Smooth muscle cell (in vitro differentiated cells): ENCODE data around the gene SENP1. TPM values are rescaled to one million over a fixed set of nuclear protein-coding genes. Genes with fewer than 3 reads are reported as not detected.

ENCODE experiments used
- DNase-seq: peaks from one replicate; lab custom pipeline; 2025; ENCODE audit not compliant: unreplicated experiment; lab: John Stamatoyannopoulos, UW
- H2AFZ ChIP-seq: fragments of 200-600 bp; sonication (generic); 2 replicates; pipeline ENCODE4 v1.6.0; 2016; ENCODE audit warnings: antibody characterized with exemption, low read depth, mild to moderate bottlenecking
- H3F3A ChIP-seq: fragments of 200-600 bp; sonication (generic); 2 replicates; pipeline ENCODE4 v1.6.0; 2017; ENCODE audit warnings: antibody characterized with exemption, low read depth
- H3K27ac ChIP-seq: fragments of 200-600 bp; sonication (generic); 2 replicates; pipeline ENCODE4 v1.5.1; 2016; ENCODE audit warnings: low read depth, mild to moderate bottlenecking
- H3K27me3 ChIP-seq: fragments of 200-600 bp; sonication (generic); 2 replicates; pipeline ENCODE4 v1.6.1; 2016; ENCODE audit warnings: low read depth, mild to moderate bottlenecking
- H3K36me3 ChIP-seq: fragments of 200-600 bp; sonication (generic); 2 replicates; pipeline ENCODE4 v1.5.1; 2016; ENCODE audit warnings: low read depth
- H3K4me1 ChIP-seq: fragments of 200-600 bp; sonication (generic); 2 replicates; pipeline ENCODE4 v1.5.1; 2016; ENCODE audit warnings: low read depth
- H3K4me2 ChIP-seq: fragments of 200-600 bp; sonication (generic); 2 replicates; pipeline ENCODE4 v1.6.0; 2016; ENCODE audit warnings: mild to moderate bottlenecking
- H3K4me3 ChIP-seq: fragments of 200-600 bp; sonication (generic); 2 replicates; pipeline ENCODE4 v1.5.1; 2016; ENCODE audit warnings: mild to moderate bottlenecking
- H3K79me2 ChIP-seq: fragments of 200-600 bp; sonication (generic); 2 replicates; pipeline ENCODE4 v1.6.0; 2016; ENCODE audit warnings: low read depth, mild to moderate bottlenecking
- H3K9ac ChIP-seq: fragments of 200-600 bp; sonication (generic); 2 replicates; pipeline ENCODE4 v1.6.0; 2016; ENCODE audit warnings: low read depth
- H3K9me3 ChIP-seq: fragments of 200-600 bp; sonication (generic); replicated peaks from 2 replicates; pipeline ENCODE4 v1.5.1; 2016; ENCODE audit warnings: low read depth
- H4K20me1 ChIP-seq: fragments of 200-600 bp; sonication (generic); 2 replicates; pipeline ENCODE4 v1.6.0; 2016; ENCODE audit warnings: low read depth
- WGBS: methylation state at CpG from one replicate; pipeline ENCODE4 v1.1.7; 2016; ENCODE audit warnings: low lambda C conversion rate; 5-methylcytosine and 5-hydroxymethylcytosine counted together
- polyA plus RNA-seq: library from polyadenylated mRNA; unstranded; fragments of >200 nt; fragmentation: Nextera tagmentation; extraction: Ambion mirVana; gene quantifications from 2 replicates; pipeline ENCODE4 v1.2.1, GENCODE V29; 2016
- total RNA-seq: library from RNA; depleted of rRNA; stranded (reverse); fragments of >200 nt; gene quantifications from 2 replicates; pipeline ENCODE4 v1.2.3, GENCODE V29; 2014
- TF ChIP-seq, protein P1 (sequence below): fragments of 200-600 bp; sonication (generic); IDR thresholded peaks from 2 replicates; pipeline ENCODE4 v1.5.1; 2017; ENCODE audit warnings: borderline replicate concordance, mild to moderate bottlenecking, antibody characterized with exemption; ENCODE audit not compliant: insufficient read depth, poor library complexity, severe bottlenecking

Gene SENP1
- total and polyA plus RNA-seq, 2 experiments from 2014 or later: 6.7 to 25.8 TPM

DNA sequence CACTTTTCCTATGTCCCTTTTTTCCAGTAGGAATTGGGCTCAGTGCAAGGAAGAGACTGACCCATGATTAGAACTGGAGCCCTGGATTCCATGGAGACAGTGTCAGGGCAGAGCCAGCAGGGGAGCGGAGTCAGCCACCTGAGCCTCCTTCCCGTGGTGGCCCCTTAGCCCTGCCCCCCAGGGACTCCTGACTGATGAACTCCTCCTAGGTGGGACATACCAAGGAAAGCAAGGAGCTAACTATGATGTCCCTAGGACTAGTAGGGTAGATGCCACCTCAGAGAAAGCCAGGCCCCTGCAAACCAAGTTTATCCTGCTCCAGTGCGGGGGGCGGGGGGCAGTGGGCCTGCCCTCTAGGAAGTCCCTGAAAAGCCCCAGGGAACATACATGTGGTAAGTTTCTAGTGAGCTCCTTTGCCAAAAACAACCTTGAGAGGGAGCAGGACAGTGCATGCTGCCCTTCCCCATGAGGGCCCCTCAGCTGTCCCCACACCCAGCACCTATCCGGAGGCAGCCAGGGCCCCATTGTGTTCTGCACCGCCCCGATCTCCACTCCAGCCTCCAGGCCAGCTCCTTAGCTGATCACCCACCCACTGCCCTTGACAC, 95.4 kb downstream of the SENP1 start:
- Histone ChIP-seq H3K4me1 (peaks cover 3% of the 10 kb centered on the region), H2AFZ (no peak overlapping the region), H3K4me3 (no peak overlapping the region), H3F3A (no peaks in the 10 kb centered on the region), H4K20me1 (no peaks in the 10 kb centered on the region), H3K27me3 (peaks cover 99% of the 10 kb centered on the region), H3K79me2 (no peaks in the 10 kb centered on the region), H3K9me3 (no peaks in the 10 kb centered on the region), H3K27ac (no peak overlapping the region), H3K36me3 (no peaks in the 10 kb centered on the region), H3K9ac (no peak overlapping the region), H3K4me2 (no peak overlapping the region)
- 73% methylated on average over 7 of the region's 7 CpGs for WGBS
- no peak for DNase-seq
- TF ChIP-seq, protein P1, sequence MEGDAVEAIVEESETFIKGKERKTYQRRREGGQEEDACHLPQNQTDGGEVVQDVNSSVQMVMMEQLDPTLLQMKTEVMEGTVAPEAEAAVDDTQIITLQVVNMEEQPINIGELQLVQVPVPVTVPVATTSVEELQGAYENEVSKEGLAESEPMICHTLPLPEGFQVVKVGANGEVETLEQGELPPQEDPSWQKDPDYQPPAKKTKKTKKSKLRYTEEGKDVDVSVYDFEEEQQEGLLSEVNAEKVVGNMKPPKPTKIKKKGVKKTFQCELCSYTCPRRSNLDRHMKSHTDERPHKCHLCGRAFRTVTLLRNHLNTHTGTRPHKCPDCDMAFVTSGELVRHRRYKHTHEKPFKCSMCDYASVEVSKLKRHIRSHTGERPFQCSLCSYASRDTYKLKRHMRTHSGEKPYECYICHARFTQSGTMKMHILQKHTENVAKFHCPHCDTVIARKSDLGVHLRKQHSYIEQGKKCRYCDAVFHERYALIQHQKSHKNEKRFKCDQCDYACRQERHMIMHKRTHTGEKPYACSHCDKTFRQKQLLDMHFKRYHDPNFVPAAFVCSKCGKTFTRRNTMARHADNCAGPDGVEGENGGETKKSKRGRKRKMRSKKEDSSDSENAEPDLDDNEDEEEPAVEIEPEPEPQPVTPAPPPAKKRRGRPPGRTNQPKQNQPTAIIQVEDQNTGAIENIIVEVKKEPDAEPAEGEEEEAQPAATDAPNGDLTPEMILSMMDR: no peak

DNA sequence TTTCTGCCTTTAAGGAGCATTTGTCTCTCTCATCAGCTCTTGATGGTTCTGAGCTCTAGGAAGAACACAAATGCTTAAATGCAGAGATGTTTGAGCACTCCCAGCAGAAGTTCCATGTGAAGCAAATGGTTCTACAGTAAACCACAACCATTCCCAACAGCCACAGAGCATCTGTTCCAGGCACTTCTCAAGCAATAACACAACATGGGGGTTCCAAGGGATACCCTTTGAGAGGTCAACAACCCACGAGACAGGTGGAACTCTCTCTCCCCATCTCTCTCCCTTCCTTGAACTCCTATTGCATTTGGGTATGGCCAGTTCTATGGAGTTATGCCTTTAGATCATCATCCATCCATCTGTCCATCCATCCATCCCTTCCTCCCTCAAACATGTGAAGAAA, 96.4 kb downstream of the SENP1 start:
- Histone ChIP-seq H3K79me2 (no peaks in the 10 kb centered on the region), H3K36me3 (no peaks in the 10 kb centered on the region), H3K4me2 (no peak overlapping the region), H4K20me1 (no peaks in the 10 kb centered on the region), H3K4me3 (no peak overlapping the region), H3K4me1 (peaks cover 9% of the 10 kb centered on the region), H2AFZ (no peak overlapping the region), H3F3A (no peaks in the 10 kb centered on the region), H3K9me3 (no peaks in the 10 kb centered on the region), H3K27me3 (peaks cover 99% of the 10 kb centered on the region), H3K9ac (no peak overlapping the region), H3K27ac (no peak overlapping the region)
- TF ChIP-seq, protein P1: no peak
- WGBS: 44% methylated on average over 1 of the region's 1 CpG
- no peak for DNase-seq

DNA sequence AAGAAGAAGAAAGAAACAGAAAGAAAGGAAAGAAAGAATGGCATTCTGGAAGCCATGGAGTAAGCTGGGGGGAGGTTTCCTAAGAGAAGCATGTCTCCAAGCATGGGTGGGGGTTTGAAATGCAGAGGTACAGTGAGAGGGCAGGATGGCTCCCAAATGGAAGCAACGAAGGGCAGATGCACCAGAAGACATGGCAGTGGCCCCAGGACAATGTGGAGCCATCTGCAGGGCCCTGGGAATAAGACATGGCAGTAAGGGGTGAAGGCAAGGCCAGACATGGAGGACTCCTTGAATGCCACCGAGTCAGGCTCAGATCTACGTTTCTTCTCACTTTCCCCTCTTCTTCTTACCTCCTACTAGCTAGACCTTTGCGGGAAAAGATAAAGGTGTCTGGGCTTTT, 96.9 kb downstream of the SENP1 start:
- H3K9me3 ChIP-seq: no peaks in the 10 kb centered on the region
- no peaks in the 10 kb centered on the region for H3F3A ChIP-seq
- H3K4me3 ChIP-seq: no peak overlapping the region
- DNase-seq: no peak
- H3K27ac ChIP-seq: no peak overlapping the region
- TF ChIP-seq, protein P1: no peak
- WGBS: 75% methylated on average over 4 of the region's 4 CpGs
- no peak overlapping the region for H3K4me2 ChIP-seq
- H2AFZ ChIP-seq: no peak overlapping the region
- no peaks in the 10 kb centered on the region for H4K20me1 ChIP-seq
- H3K36me3 ChIP-seq: no peaks in the 10 kb centered on the region
- H3K79me2 ChIP-seq: no peaks in the 10 kb centered on the region
- peaks cover 10% of the 10 kb centered on the region for H3K4me1 ChIP-seq
- no peak overlapping the region for H3K9ac ChIP-seq
- H3K27me3 ChIP-seq: peaks cover 99% of the 10 kb centered on the region

DNA sequence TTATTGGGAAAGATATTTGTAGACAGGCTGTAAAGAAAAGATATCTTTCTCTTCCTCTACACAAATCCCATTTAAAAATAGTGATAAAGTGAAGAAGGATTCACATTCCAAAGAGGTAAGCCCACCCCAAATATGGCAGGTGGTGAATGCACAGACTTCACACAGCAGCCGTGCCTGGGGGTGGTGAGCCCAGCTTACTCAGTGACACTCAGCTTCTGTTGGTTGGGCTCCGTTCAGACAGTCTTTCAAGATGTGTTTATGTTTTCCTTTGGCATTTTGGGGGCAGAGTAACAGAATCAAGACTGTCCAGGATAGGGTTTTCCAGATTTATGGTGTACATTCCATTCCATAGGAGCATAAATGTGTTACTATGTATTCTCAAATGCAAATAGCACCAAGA, 97.5 kb downstream of the SENP1 start:
- no peaks in the 10 kb centered on the region for H3K9me3 ChIP-seq
- H3K36me3 ChIP-seq: no peaks in the 10 kb centered on the region
- no peak overlapping the region for H2AFZ ChIP-seq
- H3K27me3 ChIP-seq: peaks cover 99% of the 10 kb centered on the region
- no peak overlapping the region for H3K27ac ChIP-seq
- H4K20me1 ChIP-seq: no peaks in the 10 kb centered on the region
- WGBS: 21% methylated on average over 2 of the region's 2 CpGs
- H3K4me1 ChIP-seq: peaks cover 16% of the 10 kb centered on the region
- no peak overlapping the region for H3K9ac ChIP-seq
- no peaks in the 10 kb centered on the region for H3F3A ChIP-seq
- DNase-seq: no peak
- H3K4me2 ChIP-seq: no peak overlapping the region
- no peak overlapping the region for H3K4me3 ChIP-seq
- no peaks in the 10 kb centered on the region for H3K79me2 ChIP-seq
- TF ChIP-seq, protein P1: no peak
